Measurements from ENCODE around the gene DTNA. TPM values are rescaled to one million over a fixed set of nuclear protein-coding genes. Genes with fewer than 3 reads are reported as not detected.

DTNA gene
- total and polyA plus RNA-seq, 2 of the 8 experiments (the other 6 are each of a cell fraction or from before 2014, with no cell fraction given) = 30.2 to 32.7 TPM

GRCh38 chr18:34746614-34747013 lies 36.5 kb downstream of the DTNA start (continued):
- TF ChIP-seq BCL11A (IDR thresholded peaks at IDR 0.05; ENCODE audit: low read depth in 2 of 2, low read length in 2 of 2) = no peak
- TF ChIP-seq ATF3 (IDR thresholded peaks at IDR 0.05; ENCODE audit: insufficient read depth, low read depth, low read length) = no peak
- TF ChIP-seq JUND (IDR thresholded peaks at IDR 0.05; ENCODE audit: low read length) = no peak
